Psoas muscle (tissue), 8 donors: Measurements from ENCODE around the gene MED25. TPM values are rescaled to one million over a fixed set of nuclear protein-coding genes. Genes with fewer than 3 reads are reported as not detected.

Source experiments
- ATAC-seq, 4 donors: fragments of 200-7000 bp; cut with Tn5 transposase; one replicate each; pipeline ENCODE4 v1.9.1; 2020; ENCODE audit warnings: moderate library complexity in 3 of 4, mild to moderate bottlenecking in 2 of 4
- DNase-seq, 2 donors: peaks; one replicate each; pipeline ENCODE4 v3.0.0-alpha.2; 2020
- H3K27ac ChIP-seq: fragments of 200-600 bp; one replicate; pipeline ENCODE4 v1.8.0; 2022
- H3K27me3 ChIP-seq, 3 donors: fragments of 200-600 bp in 1 of 3; one replicate each; pipeline versions ENCODE4 v1.6.1 to v1.8.0; 2013 to 2022; ENCODE audit warnings: low read length in 2 of 3, mild to moderate bottlenecking in 2 of 3, moderate library complexity in 1 of 3; ENCODE audit not compliant: insufficient read depth in 3 of 3
- H3K36me3 ChIP-seq, 2 donors: fragments of 200-600 bp in 1 of 2; one replicate each; pipeline versions ENCODE4 v1.6.1 to v1.8.0; 2013 to 2022; ENCODE audit warnings: low read depth in 1 of 2, mild to moderate bottlenecking in 1 of 2, moderate library complexity in 1 of 2; ENCODE audit not compliant: insufficient read depth in 1 of 2
- H3K4me1 ChIP-seq: fragments of 200-600 bp; one replicate; pipeline ENCODE4 v1.8.0; 2022
- H3K4me3 ChIP-seq: fragments of 200-600 bp; one replicate; pipeline ENCODE4 v1.8.0; 2022; ENCODE audit warnings: mild to moderate bottlenecking
- H3K9me3 ChIP-seq: fragments of 200-600 bp; one replicate; pipeline ENCODE4 v1.8.0; 2022
- WGBS, 3 donors: extraction: QIAGEN DNeasy Blood & Tissue Kit; methylation state at CpG; one replicate each; pipeline versions ENCODE4 v1.1.6 to v1.1.7; 2013; 5-methylcytosine and 5-hydroxymethylcytosine counted together
- intact Hi-C, 2 donors: fragments of 100-400 bp; cut with DNase I; formaldehyde crosslinking; loops; one replicate each; pipeline versions ENCODE4 v1.11.0 to v1.14.2; 2022
- polyA plus RNA-seq, 3 donors: library from polyadenylated mRNA; stranded (reverse); fragments of 200-250 nt; gene quantifications; one replicate each; pipeline ENCODE4 v1.2.3, GENCODE V29; 2013
- total RNA-seq, 4 donors: library from RNA; stranded (reverse); fragmentation: NEBNext Ultra II Directional in 2 of 4; extraction: Animal tissue kit (Norgen Biotek cat#: 25700) in 2 of 4; gene quantifications; one replicate each; pipeline versions ENCODE4 v1.2.1 to v1.2.4, GENCODE V29; 2021 to 2023
- TF ChIP-seq, protein P1 (sequence below): fragments of 200-600 bp; IDR thresholded peaks from one replicate; pipeline ENCODE4 v1.8.0; 2022; ENCODE audit warnings: antibody characterized with exemption
- donor health status: healthy with polysubstance abuse.
- donor health status: DM: no; HTN: no; CAD: no; lungs with moderate emphysema.
- donor health status: Bipolar disorder and iron deficiency.
- donor health status: healthy.
- donor health status: DM: yes; HTN: yes; CAD: no.
- donor health status: DM: no; HTN: no; CAD: no.
- donor health status: DM: no; HTN: no; CAD: no.
- donor health status: DM: yes; HTN: yes; CAD: no.

MED25 gene
- total and polyA plus RNA-seq, 7 donors, result 24.5 to 125 (median 76.8) TPM

DNA sequence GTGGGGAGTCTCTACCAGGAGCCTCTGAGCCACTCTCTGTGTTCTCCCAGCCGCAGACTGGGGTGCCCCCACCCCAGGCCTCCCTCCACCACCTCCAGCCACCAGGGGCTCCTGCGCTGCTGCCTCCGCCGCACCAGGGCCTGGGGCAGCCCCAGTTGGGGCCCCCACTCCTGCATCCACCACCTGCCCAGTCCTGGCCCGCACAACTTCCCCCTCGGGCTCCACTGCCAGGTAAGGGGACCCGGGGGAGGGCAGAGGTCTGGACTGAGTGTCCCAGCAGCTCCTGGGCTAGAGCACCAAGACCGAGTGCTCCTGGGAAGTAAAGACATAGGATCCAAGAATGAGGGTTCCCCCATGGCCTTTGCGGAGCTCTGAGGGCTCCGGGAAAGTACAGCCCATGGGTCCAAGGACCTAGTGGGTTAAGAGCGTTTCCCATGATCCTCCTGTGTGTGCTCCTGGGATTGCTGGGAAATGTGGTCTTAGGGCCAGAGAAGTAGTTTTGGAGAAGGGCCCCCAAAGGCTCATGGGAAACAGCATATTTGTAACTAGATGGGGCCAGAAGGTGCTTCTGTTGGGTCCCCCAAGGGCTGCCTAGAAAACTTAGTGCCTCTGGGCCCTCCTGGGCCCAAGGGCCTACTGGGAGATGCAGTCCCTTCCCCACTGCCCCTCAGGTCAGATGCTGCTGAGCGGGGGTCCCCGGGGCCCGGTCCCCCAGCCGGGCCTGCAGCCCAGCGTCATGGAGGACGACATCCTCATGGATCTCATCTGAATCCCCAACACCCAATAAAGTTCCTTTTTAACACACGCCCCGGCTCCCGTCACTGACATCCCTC is 18.3 kb downstream of the MED25 start:
- Histone ChIP-seq H3K36me3 (peaks cover 3 to 86% of the 10 kb centered on the region in 2 donors), H3K9me3 (no peaks in the 10 kb centered on the region), H3K27me3 (no peaks in the 10 kb centered on the region), H3K4me1 (peaks cover 38% of the 10 kb centered on the region), H3K4me3 (no peak overlapping the region), H3K27ac (peak overlapping the region; percentile 89)
- 88 to 95% (median 91%) methylated on average over 20 of the region's 20 CpGs for WGBS, 3 donors
- TF ChIP-seq, protein P1, sequence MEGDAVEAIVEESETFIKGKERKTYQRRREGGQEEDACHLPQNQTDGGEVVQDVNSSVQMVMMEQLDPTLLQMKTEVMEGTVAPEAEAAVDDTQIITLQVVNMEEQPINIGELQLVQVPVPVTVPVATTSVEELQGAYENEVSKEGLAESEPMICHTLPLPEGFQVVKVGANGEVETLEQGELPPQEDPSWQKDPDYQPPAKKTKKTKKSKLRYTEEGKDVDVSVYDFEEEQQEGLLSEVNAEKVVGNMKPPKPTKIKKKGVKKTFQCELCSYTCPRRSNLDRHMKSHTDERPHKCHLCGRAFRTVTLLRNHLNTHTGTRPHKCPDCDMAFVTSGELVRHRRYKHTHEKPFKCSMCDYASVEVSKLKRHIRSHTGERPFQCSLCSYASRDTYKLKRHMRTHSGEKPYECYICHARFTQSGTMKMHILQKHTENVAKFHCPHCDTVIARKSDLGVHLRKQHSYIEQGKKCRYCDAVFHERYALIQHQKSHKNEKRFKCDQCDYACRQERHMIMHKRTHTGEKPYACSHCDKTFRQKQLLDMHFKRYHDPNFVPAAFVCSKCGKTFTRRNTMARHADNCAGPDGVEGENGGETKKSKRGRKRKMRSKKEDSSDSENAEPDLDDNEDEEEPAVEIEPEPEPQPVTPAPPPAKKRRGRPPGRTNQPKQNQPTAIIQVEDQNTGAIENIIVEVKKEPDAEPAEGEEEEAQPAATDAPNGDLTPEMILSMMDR, result no peak
- intact Hi-C loops, result no loop called here
- ATAC-seq (no peak), DNase-seq (no peak)

DNA sequence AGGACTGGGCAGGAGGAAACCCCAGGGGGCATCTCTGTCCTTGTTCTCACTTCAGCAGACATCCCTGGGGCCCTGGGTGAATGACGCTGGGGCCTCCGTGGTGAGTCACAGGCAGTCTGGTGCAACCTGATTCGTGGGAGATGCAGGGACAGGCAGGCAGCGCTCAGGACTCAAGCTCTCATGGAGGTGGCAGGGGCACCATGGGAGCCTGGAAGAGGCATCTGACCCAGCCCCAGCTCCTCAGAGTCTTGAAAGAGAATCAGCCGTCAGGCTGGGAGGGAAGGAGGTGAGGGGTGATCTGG is 18.9 kb downstream of the MED25 start:
- DNase-seq (no peak), ATAC-seq (no peak)
- Histone ChIP-seq H3K36me3 (peaks cover 3 to 80% of the 10 kb centered on the region in 2 donors), H3K27ac (no peak overlapping the region), H3K9me3 (no peaks in the 10 kb centered on the region), H3K27me3 (no peaks in the 10 kb centered on the region), H3K4me1 (peaks cover 38% of the 10 kb centered on the region), H3K4me3 (no peak overlapping the region)
- intact Hi-C loops, result no loop called here
- TF ChIP-seq, protein P1, result no peak
- 82 to 89% (median 85%) methylated on average over 5 of the region's 5 CpGs for WGBS, 3 donors

DNA sequence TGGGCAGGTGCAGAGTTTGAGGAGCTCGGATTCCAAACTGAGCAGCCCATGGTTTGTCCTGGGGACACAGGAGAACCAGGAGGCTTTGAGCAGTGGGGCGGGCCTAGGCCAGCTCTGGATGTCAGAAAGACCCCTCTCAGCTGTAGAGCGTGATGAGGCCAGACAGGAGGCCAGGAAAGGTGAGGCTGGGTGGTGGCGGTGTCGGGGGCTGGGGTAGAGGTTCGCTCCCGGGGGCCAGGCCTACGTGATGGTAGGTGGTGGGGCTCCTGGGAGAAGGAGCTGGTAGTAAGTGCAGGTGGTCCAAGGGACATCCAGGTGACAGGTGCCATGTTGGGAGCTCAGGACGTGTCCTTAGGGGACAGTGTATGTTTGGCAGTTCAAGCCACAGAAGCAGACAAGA is 19.3 kb downstream of the MED25 start:
- peaks cover 3 to 76% of the 10 kb centered on the region in 2 donors for H3K36me3 ChIP-seq
- TF ChIP-seq, protein P1, result no peak
- DNase-seq (no peak), ATAC-seq (no peak)
- intact Hi-C loops, result no loop called here
- H3K4me3 ChIP-seq, result no peak overlapping the region
- peaks cover 35% of the 10 kb centered on the region for H3K4me1 ChIP-seq
- 92 to 95% (median 95%) methylated on average over 7 to 9 of the region's 9 CpGs for WGBS, 3 donors
- H3K9me3 ChIP-seq, result no peaks in the 10 kb centered on the region
- no peaks in the 10 kb centered on the region for H3K27me3 ChIP-seq
- H3K27ac ChIP-seq, result no peak overlapping the region

DNA sequence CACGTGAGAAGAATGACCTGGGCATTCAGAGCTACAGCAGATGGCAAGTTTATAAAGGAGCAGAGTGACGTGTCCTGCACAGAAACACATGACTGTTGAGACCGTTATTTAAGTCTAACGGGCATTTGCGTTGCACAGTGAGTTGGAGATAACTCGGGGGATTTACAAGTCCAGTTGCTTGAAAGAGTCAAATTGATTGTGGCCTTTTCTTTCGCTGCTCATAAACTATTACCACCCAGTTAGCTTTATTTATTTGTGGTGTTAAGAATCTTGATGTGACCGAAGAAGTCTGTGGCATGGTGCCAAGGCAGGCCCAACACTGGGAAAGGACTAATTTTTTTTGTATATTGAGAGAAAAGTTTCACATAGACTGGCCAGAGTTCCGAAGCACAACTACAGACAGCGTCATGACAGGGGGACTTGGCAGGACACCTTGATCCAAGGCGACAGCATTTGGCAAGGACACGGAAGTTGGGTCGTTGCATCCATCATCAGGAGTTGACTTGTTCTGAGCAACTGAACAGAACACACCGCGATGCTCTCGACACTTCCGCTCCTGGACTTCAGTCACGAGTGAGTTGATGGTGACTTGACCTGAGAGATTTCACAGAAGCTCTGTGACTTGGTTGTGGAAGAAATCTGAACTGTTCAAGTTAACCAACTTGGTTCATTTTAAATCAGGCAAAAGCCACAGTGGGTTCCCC is 20.9 kb downstream of the MED25 start:
- H3K36me3 ChIP-seq, result peaks cover 3 to 61% of the 10 kb centered on the region in 2 donors
- peak in 3 of 4 donors; percentile 42 to 64 (median 62) for ATAC-seq
- 49 to 78% (median 62%) methylated on average over 18 of the region's 18 CpGs for WGBS, 3 donors
- intact Hi-C loops, result no loop called here
- no peaks in the 10 kb centered on the region for H3K9me3 ChIP-seq
- peak overlapping the region; percentile 72 for H3K27ac ChIP-seq
- H3K4me3 ChIP-seq, result no peak overlapping the region
- TF ChIP-seq, protein P1, result no peak
- no peak for DNase-seq
- H3K27me3 ChIP-seq, result no peaks in the 10 kb centered on the region
- peaks cover 21% of the 10 kb centered on the region for H3K4me1 ChIP-seq
